Transverse colon (tissue), 4 donors: ENCODE measurements around the gene IGFBP6.

Experiments used
- CTCF ChIP-seq, 5 experiments: fragments of 200-600 bp in 3 of 5; fragments of 450-650 bp in 2 of 5; sonication (generic) in 3 of 5; IDR thresholded peaks; 1 replicate in 2 of 5; 2 replicates in 3 of 5; pipeline ENCODE4 v1.5.1; 2016 to 2017; ENCODE audit warnings: antibody characterized with exemption in 5 of 5, inconsistent platforms in 3 of 5, mild to moderate bottlenecking in 2 of 5, moderate library complexity in 1 of 5
- EP300 ChIP-seq: sonication (generic); formaldehyde crosslinking; IDR thresholded peaks from one replicate; pipeline ENCODE4 v1.6.1; 2017; ENCODE audit warnings: antibody characterized with exemption, low read depth
- POLR2A ChIP-seq: fragments of 450-650 bp; IDR thresholded peaks from one replicate; pipeline ENCODE4 v1.6.1; 2016; ENCODE audit warnings: antibody characterized with exemption, mild to moderate bottlenecking, moderate library complexity
- POLR2AphosphoS5 ChIP-seq, 3 donors: sonication (generic); formaldehyde crosslinking; IDR thresholded peaks; one replicate each; pipeline ENCODE4 v1.6.1; 2016; ENCODE audit warnings: antibody characterized with exemption in 3 of 3

GRCh38 chr12:53093777-53094393, 3.6 kb upstream of the IGFBP6 start:
- no peak for TF ChIP-seq CTCF (IDR thresholded peaks at IDR 0.05)
- TF ChIP-seq POLR2A: no peak
- TF ChIP-seq EP300: no peak
- TF ChIP-seq POLR2AphosphoS5 (IDR thresholded peaks at IDR 0.05): no peak
